Mammary epithelial cell (primary cell): Measurements from ENCODE around the gene MATK.

Source experiments
- EZH2 ChIP-seq: IDR thresholded peaks from 2 replicates; pipeline ENCODE4 v1.6.1; 2012; ENCODE audit warnings: low read length, inconsistent platforms, borderline replicate concordance
- TF ChIP-seq, protein P1 (sequence below), 2 donors: IDR thresholded peaks in 1 of 2; conservative IDR thresholded peaks in 1 of 2; 2 replicates each; pipeline ENCODE4 v1.5.1; 2011 to 2012; ENCODE audit warnings: inconsistent platforms in 2 of 2, low read length in 2 of 2, mild to moderate bottlenecking in 2 of 2, control low read depth in 1 of 2, low read depth in 1 of 2; ENCODE audit not compliant: insufficient read depth in 1 of 2; ENCODE audit errors: extremely low read depth in 1 of 2

DNA sequence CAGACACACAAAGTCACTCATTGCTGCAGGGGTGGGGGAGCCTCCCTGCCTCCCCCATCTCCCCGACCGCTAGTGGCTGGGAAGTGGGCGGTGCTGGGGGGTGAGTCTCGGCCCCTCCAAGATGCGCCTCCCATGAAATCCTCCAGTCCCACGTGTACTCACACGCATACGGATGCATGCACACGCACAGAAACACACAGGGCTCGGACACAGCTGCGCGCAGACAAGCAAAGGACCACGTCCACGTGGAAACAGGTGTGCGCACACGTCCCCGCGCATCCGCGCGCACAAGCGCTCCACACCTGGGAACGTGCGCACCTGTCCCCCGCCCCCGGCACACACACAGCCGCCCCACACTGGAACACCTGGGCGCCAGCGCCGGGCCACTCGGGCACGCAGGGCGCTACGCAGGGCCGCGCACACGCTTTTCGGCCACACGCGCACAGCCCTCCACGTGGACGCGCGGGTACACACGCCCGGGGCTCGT is 687 bp downstream of the MATK start:
- TF ChIP-seq EZH2 = no peak
- TF ChIP-seq, protein P1, sequence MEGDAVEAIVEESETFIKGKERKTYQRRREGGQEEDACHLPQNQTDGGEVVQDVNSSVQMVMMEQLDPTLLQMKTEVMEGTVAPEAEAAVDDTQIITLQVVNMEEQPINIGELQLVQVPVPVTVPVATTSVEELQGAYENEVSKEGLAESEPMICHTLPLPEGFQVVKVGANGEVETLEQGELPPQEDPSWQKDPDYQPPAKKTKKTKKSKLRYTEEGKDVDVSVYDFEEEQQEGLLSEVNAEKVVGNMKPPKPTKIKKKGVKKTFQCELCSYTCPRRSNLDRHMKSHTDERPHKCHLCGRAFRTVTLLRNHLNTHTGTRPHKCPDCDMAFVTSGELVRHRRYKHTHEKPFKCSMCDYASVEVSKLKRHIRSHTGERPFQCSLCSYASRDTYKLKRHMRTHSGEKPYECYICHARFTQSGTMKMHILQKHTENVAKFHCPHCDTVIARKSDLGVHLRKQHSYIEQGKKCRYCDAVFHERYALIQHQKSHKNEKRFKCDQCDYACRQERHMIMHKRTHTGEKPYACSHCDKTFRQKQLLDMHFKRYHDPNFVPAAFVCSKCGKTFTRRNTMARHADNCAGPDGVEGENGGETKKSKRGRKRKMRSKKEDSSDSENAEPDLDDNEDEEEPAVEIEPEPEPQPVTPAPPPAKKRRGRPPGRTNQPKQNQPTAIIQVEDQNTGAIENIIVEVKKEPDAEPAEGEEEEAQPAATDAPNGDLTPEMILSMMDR (conservative IDR thresholded peaks at IDR 0.05 in 1 of 2, IDR thresholded peaks at IDR 0.05 in 1 of 2; ENCODE audit: extremely low read depth in 1 of 2, insufficient read depth in 1 of 2, low read depth in 1 of 2, low read length in 2 of 2) = no peak
